Natural killer cell (primary cell): ENCODE measurements around the gene HS3ST3A1. TPM values are rescaled to one million over a fixed set of nuclear protein-coding genes. Genes with fewer than 3 reads are reported as not detected.

Experiments used
- ATAC-seq, 3 donors: fragments of 150-1000 bp in 2 of 3; fragments of 200-7000 bp in 1 of 3; cut with Tn5 transposase; 1 replicate in 1 of 3; 2 replicates in 2 of 3; pipeline ENCODE4 v1.10.0; 2021; ENCODE audit warnings: mild to moderate bottlenecking in 2 of 3, moderate library complexity in 2 of 3
- DNase-seq, 2 donors: peaks; one replicate each; pipeline versions ENCODE4 v3.0.0 to v3.0.0-alpha.2; 2013 to 2021; ENCODE audit warnings: mixed read lengths in 1 of 2
- H3K27ac ChIP-seq: one replicate; pipeline ENCODE4 v1.5.1; 2013; ENCODE audit warnings: mild to moderate bottlenecking, low read length
- H3K27me3 ChIP-seq: one replicate; pipeline ENCODE4 v1.6.1; 2013; ENCODE audit warnings: low read length; ENCODE audit not compliant: control insufficient read depth, insufficient read depth
- H3K36me3 ChIP-seq: one replicate; pipeline ENCODE4 v1.6.1; 2013; ENCODE audit warnings: low read length; ENCODE audit not compliant: control insufficient read depth, insufficient read depth
- H3K4me1 ChIP-seq: one replicate; pipeline ENCODE4 v1.6.1; 2013; ENCODE audit warnings: low read length; ENCODE audit not compliant: control insufficient read depth, insufficient read depth
- H3K4me3 ChIP-seq: one replicate; pipeline ENCODE4 v1.5.1; 2013; ENCODE audit warnings: low read length
- H3K9me3 ChIP-seq: one replicate; pipeline ENCODE4 v1.6.1; 2013; ENCODE audit warnings: low read length; ENCODE audit not compliant: control insufficient read depth, insufficient read depth
- H3K27ac Mint-ChIP-seq, 2 donors: one replicate each; pipeline ENCODE4 v1.8.0; 2022; ENCODE audit warnings: mild to moderate bottlenecking in 2 of 2, mixed read lengths in 2 of 2, moderate library complexity in 1 of 2
- H3K27me3 Mint-ChIP-seq, 2 donors: one replicate each; pipeline ENCODE4 v1.8.0; 2022; ENCODE audit warnings: low read depth in 2 of 2, mixed read lengths in 2 of 2
- H3K36me3 Mint-ChIP-seq: one replicate; pipeline ENCODE4 v1.8.0; 2022; ENCODE audit warnings: mixed read lengths
- H3K4me1 Mint-ChIP-seq, 2 donors: one replicate each; pipeline ENCODE4 v1.8.0; 2022; ENCODE audit warnings: mixed read lengths in 2 of 2
- H3K4me3 Mint-ChIP-seq: one replicate; pipeline ENCODE4 v1.8.0; 2022; ENCODE audit warnings: mild to moderate bottlenecking, moderate library complexity, mixed read lengths
- H3K9me3 Mint-ChIP-seq, 2 donors: one replicate each; pipeline ENCODE4 v1.8.0; 2022; ENCODE audit warnings: mixed read lengths in 2 of 2
- WGBS: methylation state at CpG from one replicate; pipeline ENCODE4 v1.1.7; 2013; ENCODE audit warnings: missing lambda C conversion rate; ENCODE audit not compliant: insufficient coverage; 5-methylcytosine and 5-hydroxymethylcytosine counted together
- intact Hi-C: fragments of 100-400 bp; cut with micrococcal nuclease; formaldehyde crosslinking; loops from one replicate; pipeline ENCODE4 v1.14.2; 2022
- total RNA-seq, 4 donors: library from RNA; stranded (reverse); fragments of 120-200 nt in 1 of 4; gene quantifications; one replicate each; pipeline versions ENCODE4 v1.2.3 to v1.2.4, GENCODE V29; 2013 to 2022
- TF ChIP-seq, protein P1 (sequence below): fragments of 200-600 bp; IDR thresholded peaks from one replicate; pipeline ENCODE4 v1.8.0; 2022; ENCODE audit warnings: antibody characterized with exemption

HS3ST3A1 gene
- total RNA-seq, 3 donors from 2014 or later (not counting 1 experiment from before 2014, with no cell fraction given): 1.6 to 2.5 TPM; not detected in 1

DNA sequence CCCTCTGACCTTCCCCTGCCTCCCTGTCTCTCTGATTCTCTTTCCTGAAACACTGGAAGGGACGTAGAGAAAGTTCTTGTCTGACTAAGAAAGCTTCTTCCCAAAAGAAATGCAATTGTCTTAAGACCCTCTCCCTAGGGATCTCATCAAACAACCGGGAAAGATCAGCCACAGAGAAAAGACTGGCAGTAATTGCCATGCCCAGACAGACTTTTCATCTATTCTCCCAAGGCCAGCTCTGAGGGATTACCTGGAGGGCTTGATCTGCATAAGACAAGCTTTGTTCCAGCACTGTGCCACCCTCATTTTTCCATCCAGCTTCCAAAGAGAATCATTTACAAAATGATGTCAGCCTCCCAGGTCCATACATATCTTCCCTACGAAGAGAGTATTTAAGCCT, 38.8 kb upstream of the HS3ST3A1 start:
- 62% methylated on average over 3 of the region's 3 CpGs for WGBS
- intact Hi-C loops: no loop called here
- no peaks in the 10 kb centered on the region for H3K4me1 ChIP-seq
- Mint-ChIP-seq H3K36me3 (no peaks in the 10 kb centered on the region), H3K9me3 (no peaks in the 10 kb centered on the region), H3K4me1 (no peaks in the 10 kb centered on the region), H3K27ac (no peak overlapping the region), H3K27me3 (peaks cover 0 to 8% of the 10 kb centered on the region in 2 donors), H3K4me3 (no peak overlapping the region)
- no peaks in the 10 kb centered on the region for H3K27me3 ChIP-seq
- DNase-seq (no peak), ATAC-seq (no peak)
- H3K36me3 ChIP-seq: no peaks in the 10 kb centered on the region
- TF ChIP-seq, protein P1, sequence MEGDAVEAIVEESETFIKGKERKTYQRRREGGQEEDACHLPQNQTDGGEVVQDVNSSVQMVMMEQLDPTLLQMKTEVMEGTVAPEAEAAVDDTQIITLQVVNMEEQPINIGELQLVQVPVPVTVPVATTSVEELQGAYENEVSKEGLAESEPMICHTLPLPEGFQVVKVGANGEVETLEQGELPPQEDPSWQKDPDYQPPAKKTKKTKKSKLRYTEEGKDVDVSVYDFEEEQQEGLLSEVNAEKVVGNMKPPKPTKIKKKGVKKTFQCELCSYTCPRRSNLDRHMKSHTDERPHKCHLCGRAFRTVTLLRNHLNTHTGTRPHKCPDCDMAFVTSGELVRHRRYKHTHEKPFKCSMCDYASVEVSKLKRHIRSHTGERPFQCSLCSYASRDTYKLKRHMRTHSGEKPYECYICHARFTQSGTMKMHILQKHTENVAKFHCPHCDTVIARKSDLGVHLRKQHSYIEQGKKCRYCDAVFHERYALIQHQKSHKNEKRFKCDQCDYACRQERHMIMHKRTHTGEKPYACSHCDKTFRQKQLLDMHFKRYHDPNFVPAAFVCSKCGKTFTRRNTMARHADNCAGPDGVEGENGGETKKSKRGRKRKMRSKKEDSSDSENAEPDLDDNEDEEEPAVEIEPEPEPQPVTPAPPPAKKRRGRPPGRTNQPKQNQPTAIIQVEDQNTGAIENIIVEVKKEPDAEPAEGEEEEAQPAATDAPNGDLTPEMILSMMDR: no peak
- no peak overlapping the region for H3K27ac ChIP-seq
- no peak overlapping the region for H3K4me3 ChIP-seq
- H3K9me3 ChIP-seq: no peaks in the 10 kb centered on the region

DNA sequence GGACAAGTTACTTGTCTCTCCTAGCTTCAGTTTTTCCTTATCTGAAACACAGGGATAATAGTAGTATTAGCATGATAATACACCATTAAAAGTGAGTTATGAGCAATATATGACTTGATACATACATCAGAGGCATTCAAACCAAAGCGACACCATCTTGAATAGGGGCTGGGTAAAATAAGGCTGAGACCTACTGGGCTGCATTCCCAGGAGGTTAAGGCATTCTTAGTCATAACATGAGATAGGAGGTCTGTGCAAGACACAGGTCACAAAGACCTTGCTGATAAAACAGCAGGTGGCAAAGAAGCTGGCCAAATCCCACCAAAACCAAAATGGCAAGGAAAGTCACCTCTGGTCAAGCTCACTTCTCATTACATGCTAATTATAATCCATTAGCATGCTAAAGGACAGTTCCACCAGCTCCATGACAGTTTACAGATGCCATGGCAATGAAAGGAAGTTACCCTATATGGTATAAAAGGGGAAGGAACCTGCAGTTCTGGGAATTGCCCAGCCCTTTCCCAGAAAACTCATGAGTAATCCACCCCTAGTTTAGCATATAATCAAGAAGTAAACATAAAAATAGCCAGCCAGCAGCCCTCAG, 37.2 kb upstream of the HS3ST3A1 start:
- intact Hi-C loops: no loop called here
- H3K4me3 Mint-ChIP-seq: no peak overlapping the region
- Histone ChIP-seq H3K36me3 (no peaks in the 10 kb centered on the region), H3K9me3 (no peaks in the 10 kb centered on the region), H3K27ac (no peak overlapping the region), H3K4me3 (no peak overlapping the region), H3K4me1 (no peaks in the 10 kb centered on the region), H3K27me3 (no peaks in the 10 kb centered on the region)
- H3K27ac Mint-ChIP-seq: no peak overlapping the region
- WGBS: 100% methylated on average over 1 of the region's 1 CpG
- H3K27me3 Mint-ChIP-seq: peaks cover 9 to 14% of the 10 kb centered on the region in 2 donors
- DNase-seq (no peak), ATAC-seq (no peak)
- H3K4me1 Mint-ChIP-seq: no peaks in the 10 kb centered on the region
- H3K36me3 Mint-ChIP-seq: no peaks in the 10 kb centered on the region
- H3K9me3 Mint-ChIP-seq: no peaks in the 10 kb centered on the region
- TF ChIP-seq, protein P1: no peak

DNA sequence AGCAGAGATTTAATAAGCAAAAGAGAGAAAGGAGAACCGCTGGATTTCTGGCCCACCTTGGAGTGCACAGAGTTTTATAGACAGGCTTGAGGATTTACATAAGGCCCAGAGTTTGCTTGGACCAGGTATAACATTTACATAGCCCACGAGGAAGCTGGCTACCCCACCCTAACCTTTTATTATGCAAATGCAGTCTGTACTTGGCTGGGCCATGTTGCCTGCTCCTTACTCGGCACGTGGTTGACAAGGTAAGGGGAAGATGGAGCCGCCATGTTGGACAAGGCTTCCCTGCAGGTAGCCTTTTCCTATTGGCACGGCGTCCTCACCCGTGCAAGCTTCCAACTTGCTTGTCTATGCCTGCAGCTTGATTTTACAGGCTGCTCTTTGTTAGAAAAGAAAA, 35.2 kb upstream of the HS3ST3A1 start:
- H3K9me3 ChIP-seq: no peaks in the 10 kb centered on the region
- no peak overlapping the region for H3K4me3 ChIP-seq
- 93% methylated on average over 8 of the region's 8 CpGs for WGBS
- H3K36me3 Mint-ChIP-seq: no peaks in the 10 kb centered on the region
- ATAC-seq (no peak), DNase-seq (no peak)
- no peaks in the 10 kb centered on the region for H3K9me3 Mint-ChIP-seq
- H3K4me3 Mint-ChIP-seq: no peak overlapping the region
- H3K4me1 Mint-ChIP-seq: no peaks in the 10 kb centered on the region
- H3K27ac ChIP-seq: no peak overlapping the region
- H3K27me3 Mint-ChIP-seq: peaks cover 12 to 25% of the 10 kb centered on the region in 2 donors
- H3K27me3 ChIP-seq: no peaks in the 10 kb centered on the region
- H3K4me1 ChIP-seq: no peaks in the 10 kb centered on the region
- no peak overlapping the region for H3K27ac Mint-ChIP-seq
- H3K36me3 ChIP-seq: no peaks in the 10 kb centered on the region
- intact Hi-C loops: no loop called here
- TF ChIP-seq, protein P1: no peak

DNA sequence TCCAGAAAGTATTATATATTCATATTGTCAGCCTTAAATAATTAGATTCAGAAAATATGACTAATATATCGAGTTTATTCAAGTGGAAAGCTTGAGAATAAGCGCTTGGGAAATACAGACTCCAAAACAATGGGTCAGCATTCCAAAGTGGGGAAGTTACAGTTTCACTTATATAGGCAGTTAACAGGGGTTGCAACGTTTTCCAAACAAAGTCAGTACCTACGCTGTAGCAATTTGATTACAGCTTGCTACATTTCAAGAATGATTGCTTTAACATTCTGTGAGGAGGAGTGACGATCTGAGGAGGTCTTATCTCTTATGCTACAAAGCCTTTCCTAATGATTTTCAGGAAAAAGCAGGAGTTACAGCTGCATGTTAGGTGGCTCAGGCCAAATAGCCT, 34.2 kb upstream of the HS3ST3A1 start:
- intact Hi-C loops: no loop called here
- Histone ChIP-seq H3K4me3 (no peak overlapping the region), H3K27me3 (no peaks in the 10 kb centered on the region), H3K36me3 (no peaks in the 10 kb centered on the region), H3K9me3 (no peaks in the 10 kb centered on the region), H3K27ac (no peak overlapping the region), H3K4me1 (no peaks in the 10 kb centered on the region)
- Mint-ChIP-seq H3K27me3 (peaks cover 12 to 25% of the 10 kb centered on the region in 2 donors), H3K9me3 (no peaks in the 10 kb centered on the region), H3K27ac (no peak overlapping the region), H3K36me3 (no peaks in the 10 kb centered on the region), H3K4me3 (no peak overlapping the region), H3K4me1 (no peaks in the 10 kb centered on the region)
- TF ChIP-seq, protein P1: no peak
- DNase-seq (no peak), ATAC-seq (no peak)
- 84% methylated on average over 5 of the region's 5 CpGs for WGBS
